K562 (cell line): Measurements from ENCODE around the gene RGS17. TPM values are rescaled to one million over a fixed set of nuclear protein-coding genes. Genes with fewer than 3 reads are reported as not detected.

Experiments used
- ATAC-seq: fragments of 200-7000 bp; cut with Tn5 transposase; 3 replicates; pipeline ENCODE4 v1.9.1; 2020; ENCODE audit warnings: moderate library complexity
- BruUV-seq: library from RNA; stranded (reverse); fragments of 400-500 nt; replicated peaks from 2 replicates; lab custom pipeline; 2021; lab: Mats Ljungman, UMichigan
- CTCF ChIA-PET: fragments of 300-600 bp; formaldehyde crosslinking; extraction: SDS; loops from one replicate; lab custom pipeline; 2021; ENCODE audit warnings: low intra/inter-chr PET ratio; lab: Yijun Ruan, JAX
- POLR2A ChIA-PET: fragments of 300-600, 350-650 bp; sonication (Branson Sonifier 250); formaldehyde crosslinking; extraction: SDS; loops from one replicate; lab custom pipeline; 2021; ENCODE audit warnings: antibody characterized with exemption, inconsistent platforms; lab: Yijun Ruan, JAX
- DNase-seq, 4 experiments: peaks; one replicate each; pipeline versions ENCODE4 v3.0.0 to v3.0.0-alpha.2; 2011 to 2018; ENCODE audit warnings: low spot score in 3 of 4, mixed read lengths in 3 of 4; ENCODE audit errors: extremely low read depth in 1 of 4
- FAIRE-seq: peaks from 2 replicates; lab custom pipeline; 2011; peaks lifted over from hg19 to GRCh38; lab: Jason Lieb, UNC
- H2AFZ ChIP-seq: 2 replicates; pipeline ENCODE4 v1.6.0; 2011; ENCODE audit warnings: low read depth, low read length, control low read depth, inconsistent platforms
- H3K27ac ChIP-seq: fragments of 200-600 bp; 3 replicates; pipeline ENCODE4 v1.8.0; 2011; ENCODE audit warnings: low read depth, mild to moderate bottlenecking, control low read depth, inconsistent platforms, low read length, moderate library complexity, mixed read lengths; ENCODE audit errors: extremely low read depth
- H3K27me3 ChIP-seq, 2 experiments: fragments of 300-600 bp in 1 of 2; 2 replicates in 1 of 2; 3 replicates in 1 of 2; pipeline versions ENCODE4 v1.6.0 to v1.8.0; 2011; ENCODE audit warnings: inconsistent platforms in 2 of 2, low read length in 2 of 2, mild to moderate bottlenecking in 1 of 2, mixed read lengths in 1 of 2, moderate library complexity in 1 of 2; ENCODE audit not compliant: control insufficient read depth in 2 of 2, insufficient read depth in 2 of 2
- H3K36me3 ChIP-seq: fragments of 300-600 bp; 3 replicates; pipeline ENCODE4 v1.8.0; 2011; ENCODE audit warnings: mild to moderate bottlenecking, low read length, inconsistent platforms; ENCODE audit not compliant: control insufficient read depth, insufficient read depth
- H3K4me1 ChIP-seq, 2 experiments: fragments of 200-600 bp in 1 of 2; replicated peaks in 1 of 2; 2 replicates in 1 of 2; 3 replicates in 1 of 2; pipeline versions ENCODE4 v1.5.1 to v1.8.0; 2011; ENCODE audit warnings: inconsistent platforms in 2 of 2, low read length in 2 of 2, mild to moderate bottlenecking in 1 of 2, mixed read lengths in 1 of 2, moderate library complexity in 1 of 2; ENCODE audit not compliant: control insufficient read depth in 2 of 2, insufficient read depth in 2 of 2
- H3K4me2 ChIP-seq: 2 replicates; pipeline ENCODE4 v1.6.1; 2011; ENCODE audit warnings: low read length, control low read depth, inconsistent platforms, mixed read lengths; ENCODE audit not compliant: insufficient read depth
- H3K4me3 ChIP-seq: fragments of 200-600 bp; sonication (generic), shearing (Covaris generic); 2 replicates; pipeline ENCODE4 v1.5.1; 2016; ENCODE audit warnings: control low read depth, inconsistent platforms
- H3K79me2 ChIP-seq: fragments of 200-600 bp; 3 replicates; pipeline ENCODE4 v1.8.0; 2011; ENCODE audit warnings: low read length, inconsistent platforms; ENCODE audit not compliant: control insufficient read depth, insufficient read depth
- H3K9ac ChIP-seq, 2 experiments: 2 replicates each; pipeline versions ENCODE4 v1.6.0 to v1.6.1; 2011; ENCODE audit warnings: low read depth in 2 of 2, low read length in 2 of 2, control low read depth in 1 of 2, inconsistent platforms in 1 of 2, mild to moderate bottlenecking in 1 of 2, mixed read lengths in 1 of 2; ENCODE audit not compliant: insufficient read depth in 1 of 2
- H3K9me1 ChIP-seq: one replicate; pipeline ENCODE4 v1.6.0; 2011; ENCODE audit warnings: inconsistent platforms, mild to moderate bottlenecking, low read length, moderate library complexity; ENCODE audit not compliant: control insufficient read depth, insufficient read depth
- H3K9me3 ChIP-seq: replicated peaks from 2 replicates; pipeline ENCODE4 v1.5.1; 2011; ENCODE audit warnings: low read depth, low read length, inconsistent platforms; ENCODE audit not compliant: control insufficient read depth, insufficient read depth
- H4K20me1 ChIP-seq: replicated peaks from 2 replicates; pipeline ENCODE4 v1.6.1; 2011; ENCODE audit warnings: low read length, inconsistent platforms, mixed read lengths; ENCODE audit not compliant: control insufficient read depth, insufficient read depth
- ATF2 ChIP-seq: sonication (generic); formaldehyde crosslinking; IDR thresholded peaks from 2 replicates; pipeline ENCODE4 v1.8.1; 2022; ENCODE audit warnings: missing genetic modification reagents
- BRF2 ChIP-seq: IDR thresholded peaks from 3 replicates; pipeline ENCODE4 v1.6.1; 2011; ENCODE audit warnings: borderline replicate concordance, mild to moderate bottlenecking; ENCODE audit not compliant: insufficient read length, insufficient read depth
- PRPF4 ChIP-seq: fragments of 200-400 bp; formaldehyde crosslinking; IDR thresholded peaks from one replicate; pipeline ENCODE4 v1.6.1; 2017; ENCODE audit warnings: low read length, low read depth, mild to moderate bottlenecking; ENCODE audit not compliant: insufficient read depth, poor library complexity, severe bottlenecking
- RBM17 ChIP-seq: fragments of 200-400 bp; formaldehyde crosslinking; IDR thresholded peaks from 2 replicates; pipeline ENCODE4 v1.6.1; 2017; ENCODE audit warnings: low read depth, mild to moderate bottlenecking, low read length, borderline replicate concordance
- RHOXF2B ChIP-seq: fragments of 250-450 bp; sonication (Bioruptor Pico); conservative IDR thresholded peaks from 2 replicates; pipeline ENCODE4 v1.5.1; 2021
- SMAD3 ChIP-seq: fragments of 450-650 bp; formaldehyde crosslinking; conservative IDR thresholded peaks from 2 replicates; pipeline ENCODE4 v1.4.0; 2020; ENCODE audit warnings: mild to moderate bottlenecking
- TGIF2 ChIP-seq: sonication (generic); formaldehyde crosslinking; IDR thresholded peaks from 2 replicates; pipeline ENCODE4 v1.8.1; 2022; ENCODE audit warnings: mild to moderate bottlenecking, missing genetic modification reagents, moderate library complexity
- TOE1 ChIP-seq, 2 experiments: fragments of 450-650 bp in 1 of 2; sonication (generic) in 1 of 2; formaldehyde crosslinking in 1 of 2; IDR thresholded peaks; 2 replicates each; pipeline versions ENCODE4 v1.7.1 to v1.8.0; 2016 to 2022; ENCODE audit warnings: borderline replicate concordance in 2 of 2, mild to moderate bottlenecking in 2 of 2, antibody characterized with exemption in 1 of 2, inconsistent platforms in 1 of 2, low read depth in 1 of 2, missing genetic modification reagents in 1 of 2, moderate library complexity in 1 of 2
- ZC3H11A ChIP-seq: IDR thresholded peaks from 2 replicates; pipeline ENCODE4 v1.6.1; 2012; ENCODE audit warnings: low read depth, low read length, improper control_type of control experiment
- ZFP91 ChIP-seq: sonication (generic); formaldehyde crosslinking; IDR thresholded peaks from 2 replicates; pipeline ENCODE4 v1.8.0; 2022; ENCODE audit warnings: mild to moderate bottlenecking, missing genetic modification reagents
- ZFX ChIP-seq: sonication (generic); formaldehyde crosslinking; IDR thresholded peaks from 2 replicates; pipeline ENCODE4 v1.8.0; 2022; ENCODE audit warnings: mild to moderate bottlenecking, missing genetic modification reagents, moderate library complexity
- ZNF197 ChIP-seq: fragments of 200-800 bp; sonication (Bioruptor generic); IDR thresholded peaks from 2 replicates; pipeline ENCODE4 v1.6.1; 2016; ENCODE audit warnings: low read depth, missing genetic modification characterization, missing compliant biosample characterization
- ZNF408 ChIP-seq: fragments of 250-450 bp; sonication (Bioruptor Pico); IDR thresholded peaks from 2 replicates; pipeline ENCODE4 v1.4.0; 2020; ENCODE audit warnings: low read depth, mild to moderate bottlenecking, moderate library complexity
- ZNF41 ChIP-seq: fragments of 250-450 bp; sonication (Bioruptor Pico); conservative IDR thresholded peaks from 2 replicates; pipeline ENCODE4 v1.4.0; 2020; ENCODE audit warnings: mild to moderate bottlenecking
- ZNF740 ChIP-seq, 3 experiments: fragments of 200-800 bp in 1 of 3; sonication (Bioruptor generic) in 1 of 3; sonication (generic) in 1 of 3; formaldehyde crosslinking in 1 of 3; IDR thresholded peaks; 2 replicates each; pipeline versions ENCODE4 v1.6.1 to v1.8.0; 2016 to 2022; ENCODE audit warnings: mild to moderate bottlenecking in 2 of 3, missing compliant biosample characterization in 2 of 3, missing genetic modification characterization in 2 of 3, missing genetic modification reagents in 1 of 3
- ZSCAN29 ChIP-seq: fragments of 450-650 bp; IDR thresholded peaks from 2 replicates; pipeline ENCODE4 v1.6.1; 2017
- WGBS: fragments of 100-300 bp; shearing (Covaris generic); methylation state at CpG from one replicate; pipeline ENCODE4 v1.1.6; 2016; ENCODE audit warnings: low coverage, mixed read lengths; ENCODE audit not compliant: insufficient coverage; ENCODE audit errors: missing lambda C conversion rate; 5-methylcytosine and 5-hydroxymethylcytosine counted together
- in situ Hi-C: fragments of 300-500 bp; cut with MboI; formaldehyde crosslinking; loops from 4 replicates; pipeline ENCODE4 v1.15.0; 2018; ENCODE audit warnings: inconsistent platforms, mixed read lengths
- intact Hi-C: fragments of 100-400 bp; cut with micrococcal nuclease; formaldehyde crosslinking; loops from 2 replicates; pipeline ENCODE4 v1.14.2; 2022
- polyA plus RNA-seq, 8 experiments: library from polyadenylated mRNA; depleted of rRNA in 4 of 8; stranded (reverse) in 5 of 8; unstranded in 3 of 8; fragments of >200 nt; fragmentation: Nextera tagmentation in 2 of 8; fragmentation: Illumina TruSeq in 1 of 8; extraction: Ambion mirVana in 2 of 8; extraction: Trizol in 1 of 8; gene quantifications; 2 replicates each; pipeline versions ENCODE4 v1.2.1 to v1.2.3, GENCODE V29; 2011 to 2014; ENCODE audit warnings: inconsistent platforms in 1 of 8, missing spikeins in 1 of 8
- total RNA-seq, 7 experiments: library from RNA; depleted of rRNA in 6 of 7; stranded (reverse); fragments of >200 nt in 6 of 7; fragmentation: Illumina TruSeq in 2 of 7; extraction: Trizol in 2 of 7; gene quantifications; 2 replicates each; pipeline versions ENCODE4 v1.2.1 to v1.2.3, GENCODE V29; 2011 to 2021; ENCODE audit warnings: low replicate concordance in 1 of 7

RGS17 gene
- total and polyA plus RNA-seq, 9 of the 15 experiments (the other 6 are each of a cell fraction or from before 2014, with no cell fraction given): 0.01 to 0.14 (median 0.08) TPM; not detected in 6

- no peak for TF ChIP-seq ZC3H11A
- TF ChIP-seq ZFP91 (CRISPR knock-in tag): no peak
- no peak for TF ChIP-seq ZNF408 (CRISPR knock-in tag)
- TF ChIP-seq BRF2: no peak
- TF ChIP-seq ZSCAN29: no peak
These were observed 49.2 kb downstream of the RGS17 start (continued) for GRCh38 chr6:153081914-153082313.

DNA sequence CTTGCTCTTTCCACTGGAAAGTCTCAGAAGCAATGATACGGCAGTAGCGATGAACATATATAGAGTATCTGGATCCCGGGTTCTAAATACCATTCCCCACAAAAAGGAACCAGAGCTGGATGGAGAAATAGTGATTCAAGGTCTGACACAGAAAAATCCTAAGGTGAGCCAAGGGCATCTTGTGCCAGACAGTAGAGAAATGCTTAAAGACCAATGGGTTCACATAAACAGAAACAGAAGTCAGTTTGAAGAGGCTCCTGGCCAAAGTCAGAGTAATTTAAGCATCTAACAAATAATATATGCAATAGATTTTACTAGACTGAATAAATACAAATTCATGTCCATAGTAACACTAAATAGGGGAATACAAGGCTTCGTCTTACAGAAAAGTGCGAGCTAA lies 54.7 kb downstream of the RGS17 start:
- ChIA-PET CTCF (no interaction called here), POLR2A (no interaction called here)
- Histone ChIP-seq H3K9me3 (0 out of 2 replicates have a peak, but pooled peaks cover 1% of the 10 kb centered on the region), H3K4me1 (no peaks in the 10 kb centered on the region), H3K27ac (no peak overlapping the region), H3K4me3 (no peak overlapping the region), H3K79me2 (no peaks in the 10 kb centered on the region), H4K20me1 (no peaks in the 10 kb centered on the region), H3K9ac (no peak overlapping the region), H3K4me2 (no peak overlapping the region), H3K9me1 (no peaks in the 10 kb centered on the region), H3K27me3 (no peaks in the 10 kb centered on the region), H2AFZ (no peak overlapping the region), H3K36me3 (no peaks in the 10 kb centered on the region)
- DNase-seq: no peak
- no peak for FAIRE-seq
- no TSS peak for BruUV-seq
- 0% methylated on average over 5 of the region's 5 CpGs for WGBS
- intact Hi-C loops (no loop called here), in situ Hi-C loops (no loop called here)
- no peak for ATAC-seq
- TF ChIP-seq PRPF4 (no peak), ZNF740 (CRISPR knock-in tag; IDR thresholded peaks at IDR 0.05) (no peak), ZNF740 (tag; IDR thresholded peaks at IDR 0.05) (no peak), TOE1 (IDR thresholded peaks at IDR 0.05; ENCODE audit: borderline replicate concordance) (no peak), TOE1 (CRISPR knock-in tag; IDR thresholded peaks at IDR 0.05; ENCODE audit: borderline replicate concordance, low read depth) (no peak), ZNF197 (CRISPR knock-in tag) (no peak), ZNF41 (CRISPR knock-in tag) (no peak), ZFX (CRISPR knock-in tag) (no peak), RHOXF2B (no peak), TGIF2 (CRISPR knock-in tag) (no peak), ATF2 (CRISPR knock-in tag) (no peak), RBM17 (no peak), SMAD3 (no peak)
